Sigmoid colon (tissue), 4 donors: ENCODE measurements around the gene LAMB1.

Experiments used
- EP300 ChIP-seq, 4 donors: sonication (generic); formaldehyde crosslinking; IDR thresholded peaks; one replicate each; pipeline ENCODE4 v1.6.1; 2017; ENCODE audit warnings: antibody characterized with exemption in 4 of 4
- POLR2A ChIP-seq, 2 donors: fragments of 450-650 bp; IDR thresholded peaks; one replicate each; pipeline ENCODE4 v1.6.1; 2016; ENCODE audit warnings: antibody characterized with exemption in 2 of 2, mild to moderate bottlenecking in 2 of 2, moderate library complexity in 2 of 2
- POLR2AphosphoS5 ChIP-seq, 4 donors: sonication (generic); formaldehyde crosslinking; IDR thresholded peaks; one replicate each; pipeline ENCODE4 v1.6.1; 2017; ENCODE audit warnings: antibody characterized with exemption in 4 of 4
- TF ChIP-seq, protein P1 (sequence below), 4 experiments: fragments of 450-650 bp in 3 of 4; fragments of 200-600 bp in 1 of 4; IDR thresholded peaks; one replicate each; pipeline ENCODE4 v1.5.1; 2016 to 2019; ENCODE audit warnings: antibody characterized with exemption in 4 of 4, mild to moderate bottlenecking in 3 of 4, moderate library complexity in 2 of 4

DNA sequence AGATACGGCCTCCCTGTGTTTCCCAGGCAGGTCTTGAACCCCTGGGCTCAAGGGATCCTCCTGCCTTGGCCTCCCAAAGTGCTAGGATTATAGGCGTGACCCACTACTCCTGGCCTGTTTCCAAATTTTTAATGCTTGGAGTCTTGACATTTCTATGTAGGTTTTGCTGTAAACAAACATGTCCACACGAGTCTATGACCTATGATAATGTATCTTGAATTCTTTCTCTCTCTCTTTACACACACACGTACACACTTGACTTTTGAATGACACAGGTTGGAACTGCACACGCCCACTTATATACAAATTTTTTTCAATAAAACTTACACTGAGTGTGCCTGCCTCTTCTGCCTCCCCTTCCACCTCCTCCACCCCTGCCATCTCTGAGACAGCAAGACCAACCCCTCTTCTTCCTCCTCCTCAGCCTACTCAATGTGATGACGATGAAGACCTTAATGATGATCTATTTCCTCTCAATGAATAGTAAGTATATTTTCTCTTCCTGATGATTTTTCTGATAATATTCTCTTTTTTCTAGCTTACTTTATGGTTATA is 44.1 kb upstream of the LAMB1 start:
- TF ChIP-seq, protein P1, sequence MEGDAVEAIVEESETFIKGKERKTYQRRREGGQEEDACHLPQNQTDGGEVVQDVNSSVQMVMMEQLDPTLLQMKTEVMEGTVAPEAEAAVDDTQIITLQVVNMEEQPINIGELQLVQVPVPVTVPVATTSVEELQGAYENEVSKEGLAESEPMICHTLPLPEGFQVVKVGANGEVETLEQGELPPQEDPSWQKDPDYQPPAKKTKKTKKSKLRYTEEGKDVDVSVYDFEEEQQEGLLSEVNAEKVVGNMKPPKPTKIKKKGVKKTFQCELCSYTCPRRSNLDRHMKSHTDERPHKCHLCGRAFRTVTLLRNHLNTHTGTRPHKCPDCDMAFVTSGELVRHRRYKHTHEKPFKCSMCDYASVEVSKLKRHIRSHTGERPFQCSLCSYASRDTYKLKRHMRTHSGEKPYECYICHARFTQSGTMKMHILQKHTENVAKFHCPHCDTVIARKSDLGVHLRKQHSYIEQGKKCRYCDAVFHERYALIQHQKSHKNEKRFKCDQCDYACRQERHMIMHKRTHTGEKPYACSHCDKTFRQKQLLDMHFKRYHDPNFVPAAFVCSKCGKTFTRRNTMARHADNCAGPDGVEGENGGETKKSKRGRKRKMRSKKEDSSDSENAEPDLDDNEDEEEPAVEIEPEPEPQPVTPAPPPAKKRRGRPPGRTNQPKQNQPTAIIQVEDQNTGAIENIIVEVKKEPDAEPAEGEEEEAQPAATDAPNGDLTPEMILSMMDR (IDR thresholded peaks at IDR 0.05), result no peak
- TF ChIP-seq POLR2A (IDR thresholded peaks at IDR 0.05), result no peak
- no peak for TF ChIP-seq POLR2AphosphoS5 (IDR thresholded peaks at IDR 0.05)
- no peak for TF ChIP-seq EP300 (IDR thresholded peaks at IDR 0.05)
